NCI-H2081 treated with DMSO at 0.1 percent for 48 hours (cell line): ENCODE measurements around the gene ANKRD24.
"Not testable (repeated sequence)": the region's sequence is repeated elsewhere in the genome, so short reads cannot be mapped to it uniquely, and the experiment has no call there.

Experiments used
- DNase-seq: peaks from one replicate; lab custom pipeline; 2025; lab: John Stamatoyannopoulos, UW

Gene ANKRD24

DNA sequence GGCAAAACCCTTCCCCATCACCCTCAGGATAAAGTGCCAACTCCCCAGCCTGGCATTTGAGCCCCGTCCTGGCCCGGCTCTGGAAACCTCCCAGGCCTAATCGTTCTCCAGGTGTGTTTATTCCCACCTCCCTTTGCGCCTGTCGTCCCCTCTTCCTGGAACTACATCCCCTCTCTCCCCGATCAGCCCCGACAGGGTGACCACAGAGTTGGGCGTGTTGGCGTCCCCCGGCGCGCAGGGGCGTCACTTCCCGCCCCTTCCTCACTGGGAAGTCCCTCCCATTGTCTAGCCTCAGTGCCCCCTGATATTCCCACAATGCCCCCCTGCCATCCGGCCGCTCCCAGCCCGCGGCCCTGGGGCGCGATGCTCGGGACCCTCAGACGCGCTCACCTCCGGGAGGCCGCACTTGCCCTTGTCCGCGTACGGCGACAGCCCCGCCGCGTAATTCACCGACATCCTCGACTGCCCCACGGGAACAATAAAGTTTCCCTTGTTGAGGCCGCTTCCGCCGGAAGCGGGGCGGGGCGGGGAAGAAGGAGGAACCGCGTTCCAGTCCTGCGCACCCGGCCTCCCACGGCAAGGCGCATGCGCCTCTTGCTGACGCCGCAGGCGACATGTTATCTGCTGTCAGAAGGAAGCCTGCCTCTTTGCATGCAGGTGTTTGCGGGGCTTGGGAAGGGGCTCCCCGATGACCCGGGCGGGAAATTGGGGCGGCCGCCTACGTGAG is at the start of gene ANKRD24, which contains the start of gene SIRT6:
ANKRD24 (plus strand) TSS at position 606 of the 727 bp plus-strand sequence. CDS start 3,737 bp downstream, outside the sequence.
SIRT6 (minus strand) TSS at position 480 of the 727 bp plus-strand sequence; CDS start at position 456, 24 bp downstream.
- peak; percentile 76 for DNase-seq

DNA sequence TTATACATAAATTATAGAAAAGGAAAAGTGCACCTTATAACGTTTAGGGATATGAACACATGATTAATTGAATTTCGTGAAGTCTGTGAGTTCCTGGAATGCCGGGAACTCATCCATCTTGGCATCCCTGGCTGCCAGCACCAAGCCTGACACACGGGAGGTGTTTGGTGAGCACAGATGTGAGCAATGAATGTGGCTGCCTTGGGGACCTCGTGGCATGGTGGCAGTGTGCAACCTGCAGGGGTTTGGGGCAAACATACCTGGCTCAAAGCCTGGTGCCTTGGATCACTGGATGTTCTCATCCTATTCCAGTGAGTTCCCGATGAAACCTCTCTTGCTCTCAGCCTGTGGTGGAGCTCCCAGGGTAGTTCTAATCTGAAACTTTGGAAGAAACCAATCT is 48.1 kb upstream of the ANKRD24 start:
- no peak for DNase-seq

DNA sequence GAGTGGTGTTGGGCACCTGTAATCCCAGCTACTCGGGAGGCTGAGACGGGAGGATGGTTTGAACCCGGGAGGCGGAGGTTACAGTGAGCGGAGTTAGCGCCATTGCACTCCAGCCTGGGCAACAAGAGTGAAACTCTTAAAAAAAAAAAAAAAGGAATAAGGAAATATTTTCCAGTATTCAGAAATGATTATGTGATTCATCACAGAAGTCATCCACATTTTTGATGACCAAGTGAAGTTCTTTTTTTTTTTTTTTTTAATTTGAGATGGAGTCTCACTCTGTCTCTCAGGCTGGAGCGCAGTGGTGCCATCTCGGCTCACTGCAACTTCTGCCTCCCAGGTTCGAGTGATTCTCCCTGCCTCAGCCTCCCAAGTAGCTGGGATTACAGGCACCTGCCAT is 47.1 kb upstream of the ANKRD24 start:
- DNase-seq = not testable (repeated sequence)

DNA sequence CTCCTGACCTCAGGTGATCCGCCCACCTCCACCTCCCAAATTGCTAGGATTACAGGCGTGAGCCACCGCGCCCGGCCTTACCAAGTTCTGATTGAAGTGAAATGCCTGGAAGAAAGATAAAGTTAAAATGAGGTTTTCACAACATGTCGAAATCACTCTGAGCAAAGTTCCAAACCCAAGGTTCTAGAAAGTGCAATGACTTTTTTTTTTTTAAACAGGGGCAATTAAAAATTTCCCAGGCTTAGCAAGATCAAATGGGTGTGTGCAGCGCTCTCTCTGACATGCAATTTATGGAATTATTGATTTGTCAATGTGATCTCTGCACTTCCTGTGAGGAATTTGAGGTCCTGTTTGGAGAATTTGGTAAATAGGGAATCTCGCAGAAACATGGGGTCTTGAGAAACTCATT is 45.8 kb upstream of the ANKRD24 start:
- no peak for DNase-seq

DNA sequence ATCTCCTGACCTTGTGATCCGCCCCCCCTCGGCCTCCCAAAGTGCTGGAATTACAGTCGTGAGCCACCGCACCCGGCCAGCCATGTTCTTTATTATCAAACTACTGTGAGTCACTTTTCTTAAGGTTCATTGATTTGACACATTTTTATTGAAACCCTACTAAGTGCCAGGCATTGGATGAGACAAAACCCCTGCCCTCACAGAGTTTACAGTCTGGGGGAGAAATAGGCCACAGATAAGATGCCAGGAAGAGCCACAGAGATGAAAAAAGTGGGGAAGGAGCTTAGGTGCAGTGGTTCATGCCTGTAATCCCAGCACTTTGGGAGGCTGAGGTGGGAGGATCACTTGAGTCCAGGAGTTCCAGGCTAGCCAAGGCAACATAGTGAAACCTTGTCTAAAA is 44.0 kb upstream of the ANKRD24 start:
- DNase-seq = no peak

DNA sequence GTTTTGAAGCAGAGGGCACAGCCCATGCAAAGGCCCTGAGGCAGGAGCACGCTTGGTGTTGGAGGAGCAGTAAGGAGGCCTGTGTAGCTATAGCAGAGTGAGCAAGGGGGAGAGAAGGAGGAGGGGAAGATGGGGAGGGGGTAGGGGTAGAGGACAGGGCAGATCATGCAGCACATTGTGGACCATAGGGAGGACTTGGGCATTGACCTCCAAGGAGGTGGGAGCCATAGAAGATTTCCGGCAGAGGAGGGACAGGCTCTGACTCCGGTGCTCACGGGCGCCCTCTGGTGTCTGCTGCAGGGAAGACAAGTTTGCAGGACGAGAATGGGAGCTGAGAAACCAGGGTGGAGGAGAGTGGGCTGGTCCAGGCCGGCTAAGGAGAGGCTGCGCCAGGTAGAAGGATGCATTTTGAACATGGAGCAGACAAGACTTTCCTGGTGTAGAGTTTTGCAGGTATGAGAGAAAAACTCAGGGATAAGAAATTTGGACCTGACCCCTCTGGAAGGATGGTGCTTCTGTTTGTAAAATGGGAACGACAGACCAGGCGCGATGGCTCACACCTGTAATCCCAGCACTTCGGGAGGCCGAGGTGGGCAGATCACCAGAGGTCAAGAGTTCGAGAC is 42.8 kb upstream of the ANKRD24 start:
- no peak for DNase-seq

DNA sequence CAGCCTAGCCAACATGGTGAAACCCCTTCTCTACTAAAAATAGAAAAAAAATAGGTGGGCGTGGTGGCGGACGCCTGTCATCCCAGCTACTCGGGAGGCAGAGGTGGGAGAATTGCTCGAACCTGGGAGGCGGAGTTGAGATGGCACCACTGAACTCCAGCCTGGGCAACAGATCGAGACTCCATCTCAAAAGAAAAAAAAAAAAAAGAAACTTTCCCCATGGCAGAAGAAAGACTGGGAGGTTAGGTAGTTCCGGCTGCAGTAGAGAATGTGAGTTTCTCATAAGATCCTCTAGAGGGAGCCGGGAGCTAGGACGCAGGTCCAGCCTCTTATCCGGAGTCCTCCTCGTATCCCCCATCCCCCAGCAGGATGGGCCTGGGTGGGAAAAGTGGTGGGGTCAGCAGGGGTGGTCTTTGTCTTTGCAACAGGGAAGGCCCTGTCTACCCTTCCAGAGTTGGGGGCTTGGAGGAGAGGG is 42.2 kb upstream of the ANKRD24 start:
- peak; percentile 10 for DNase-seq

DNA sequence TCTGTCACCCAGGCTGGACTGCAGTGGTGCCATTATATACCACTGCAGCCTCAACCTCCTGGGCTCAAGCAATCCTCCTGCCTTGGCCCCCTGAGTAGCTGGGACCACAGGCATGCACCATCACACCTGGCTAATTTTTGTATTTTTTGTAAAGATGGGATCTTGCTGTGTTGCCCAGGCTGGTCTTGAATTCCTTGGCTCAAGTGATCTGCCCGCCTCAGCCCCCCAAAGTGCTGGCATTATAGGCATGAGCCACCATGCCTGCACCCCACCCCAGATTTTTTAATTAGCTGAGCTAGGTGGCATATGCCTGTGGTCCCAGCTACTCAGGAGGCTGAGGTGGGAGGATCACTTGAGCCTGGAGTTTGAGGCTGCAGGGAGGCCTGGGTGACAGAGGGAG is 39.6 kb upstream of the ANKRD24 start:
- DNase-seq = not testable (repeated sequence)

DNA sequence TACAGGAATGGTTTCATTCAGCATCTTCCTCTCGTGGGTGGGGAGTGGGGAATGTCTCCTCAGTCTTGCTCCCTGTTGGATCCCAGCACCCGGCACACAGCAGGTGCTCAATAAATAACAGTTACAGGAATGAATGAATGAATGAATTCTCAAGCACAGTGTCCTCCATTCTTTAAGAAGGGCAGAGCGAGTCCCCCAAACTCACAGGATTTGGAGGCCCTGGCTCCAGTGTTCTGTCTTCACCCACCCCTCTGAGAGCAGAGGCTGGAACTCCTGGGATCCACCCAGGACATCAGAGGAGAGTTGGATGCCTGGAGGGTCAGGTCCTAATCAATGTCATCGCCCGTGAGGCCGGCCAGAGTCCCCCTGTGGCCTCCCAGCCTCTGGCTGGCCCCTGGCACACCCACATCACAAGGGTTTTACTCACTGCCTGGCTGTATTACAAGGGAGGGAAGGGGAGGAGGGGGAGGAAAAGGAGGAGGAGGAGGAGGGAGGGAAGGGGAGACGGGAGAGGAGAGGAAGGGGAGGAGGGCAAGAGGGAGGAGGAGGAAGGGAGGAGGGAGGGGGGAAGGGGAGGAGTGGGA is 37.7 kb upstream of the ANKRD24 start:
- no peak for DNase-seq

DNA sequence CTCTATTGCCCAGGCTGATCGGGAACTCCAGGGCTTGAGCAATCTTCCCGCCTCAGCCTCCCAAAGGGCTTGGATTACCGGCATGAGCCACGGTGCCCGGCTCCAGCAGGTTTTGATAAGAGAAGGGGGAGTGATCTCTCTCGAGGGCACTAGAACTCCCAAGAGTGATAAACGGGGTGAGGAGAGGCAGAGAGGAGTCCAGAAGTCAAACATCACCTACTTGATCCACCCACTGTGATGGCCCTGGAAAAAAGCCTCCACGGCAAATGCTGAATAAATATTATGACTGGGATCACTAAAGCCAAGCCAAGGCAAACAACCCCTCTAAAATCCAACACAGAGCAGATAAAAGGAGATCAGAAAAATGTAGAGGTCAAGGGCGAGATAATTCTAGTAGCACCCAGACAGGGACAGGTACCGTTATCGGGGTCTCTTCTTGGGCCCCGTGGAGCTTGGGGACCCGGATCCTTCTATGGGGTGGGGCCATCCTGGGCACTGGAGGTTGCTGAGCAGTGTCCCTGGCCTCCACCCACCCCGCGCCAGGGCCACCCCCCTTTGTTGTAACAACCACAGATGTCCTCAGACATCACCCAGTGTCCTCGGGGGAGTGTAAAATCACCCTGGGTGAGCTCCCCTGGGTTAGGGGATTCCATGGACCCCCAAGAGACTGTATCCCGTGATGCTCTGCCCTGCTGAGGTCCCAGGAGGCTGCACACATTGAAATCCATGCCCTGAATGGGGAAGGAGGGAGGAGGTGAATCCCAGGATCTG is 32.8 kb upstream of the ANKRD24 start:
- DNase-seq = no peak

DNA sequence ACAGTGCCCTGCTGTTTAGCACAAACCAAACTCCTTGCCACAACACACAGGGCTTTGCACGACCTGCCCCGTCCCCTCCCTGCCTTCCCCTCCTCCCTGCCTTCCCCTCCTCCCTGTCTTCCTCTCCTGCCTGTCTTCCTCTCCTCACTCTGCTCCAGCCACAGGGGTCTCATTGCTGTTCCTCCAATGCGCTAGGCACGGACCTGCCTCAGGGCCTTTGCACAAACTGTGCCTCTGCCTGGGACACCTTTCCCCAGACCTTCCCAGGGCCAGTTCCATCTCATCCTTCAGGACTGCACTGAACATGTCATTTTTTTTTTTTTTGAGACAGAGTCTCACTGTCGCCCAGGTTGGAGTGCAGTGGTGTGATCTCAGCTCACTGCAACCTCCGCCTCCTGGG is 30.9 kb upstream of the ANKRD24 start:
- no peak for DNase-seq

DNA sequence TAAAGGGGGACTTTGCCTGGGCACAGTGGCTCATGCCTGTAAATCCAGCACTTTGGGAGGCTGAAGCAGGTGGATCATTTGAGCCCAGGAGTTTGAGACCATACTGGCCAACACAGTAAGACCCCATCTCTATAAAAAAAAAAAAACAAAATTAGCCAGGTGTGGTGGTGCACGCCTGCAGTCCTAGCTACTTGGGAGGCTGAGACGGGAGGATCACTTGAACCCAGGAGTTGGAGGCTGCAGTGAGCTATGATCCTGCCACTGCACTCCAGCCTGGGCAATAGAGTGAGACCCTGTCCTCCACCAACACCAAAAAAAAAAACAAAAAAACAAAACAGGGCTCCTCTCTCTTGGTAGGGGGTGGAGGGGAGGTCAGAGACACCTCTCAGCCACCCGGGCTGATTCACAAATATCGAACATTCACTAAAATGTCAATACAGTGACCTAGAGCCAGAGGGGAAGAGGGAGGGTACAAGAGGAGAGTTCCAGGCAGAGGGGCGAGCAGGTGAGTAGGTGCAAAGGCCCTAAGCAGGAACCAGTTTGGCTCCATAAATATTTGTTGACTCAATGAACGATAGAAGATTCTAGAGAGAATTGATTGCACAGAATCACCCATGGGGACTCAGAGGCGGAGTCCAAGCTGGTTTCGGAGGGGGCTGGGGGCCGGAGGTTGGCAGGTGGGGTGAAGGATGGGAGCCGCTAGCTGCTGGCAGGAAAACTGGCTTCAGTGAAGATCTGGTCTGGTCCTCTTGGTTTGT is 30.1 kb upstream of the ANKRD24 start:
- DNase-seq = no peak

DNA sequence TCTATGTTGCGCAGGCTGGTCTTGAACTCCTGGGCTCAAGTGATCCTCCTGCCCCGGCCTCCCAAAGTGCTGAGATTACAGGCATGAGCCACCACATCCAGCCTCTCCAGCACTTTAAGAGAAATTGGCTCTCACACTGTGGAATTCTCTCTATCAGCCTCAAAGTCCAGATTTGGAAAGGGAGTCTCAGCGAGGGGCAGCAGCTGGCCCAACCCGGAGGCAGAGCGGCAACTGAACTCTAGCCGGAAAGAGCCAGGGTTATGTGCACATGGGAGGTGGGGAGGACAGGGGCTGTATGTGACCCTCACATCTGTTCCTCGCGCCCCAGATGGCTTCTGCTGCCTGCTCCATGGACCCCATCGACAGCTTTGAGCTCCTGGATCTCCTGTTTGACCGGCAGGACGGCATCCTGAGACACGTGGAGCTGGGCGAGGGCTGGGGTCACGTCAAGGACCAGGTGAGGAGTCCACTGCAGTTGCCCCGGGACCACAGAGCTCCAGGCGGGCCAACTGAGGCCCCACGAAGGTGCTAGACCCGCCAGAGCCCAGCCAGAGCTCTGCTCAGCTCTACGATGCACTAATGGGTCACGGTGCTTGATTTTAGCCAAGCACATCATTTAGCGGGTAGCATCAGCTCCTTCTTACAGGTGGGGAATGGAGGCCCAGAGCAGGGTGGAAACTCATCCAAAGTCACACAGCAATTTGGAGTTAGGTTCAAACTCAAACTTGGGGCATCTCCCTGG is 27.7 kb upstream of the ANKRD24 start:
- no peak for DNase-seq

DNA sequence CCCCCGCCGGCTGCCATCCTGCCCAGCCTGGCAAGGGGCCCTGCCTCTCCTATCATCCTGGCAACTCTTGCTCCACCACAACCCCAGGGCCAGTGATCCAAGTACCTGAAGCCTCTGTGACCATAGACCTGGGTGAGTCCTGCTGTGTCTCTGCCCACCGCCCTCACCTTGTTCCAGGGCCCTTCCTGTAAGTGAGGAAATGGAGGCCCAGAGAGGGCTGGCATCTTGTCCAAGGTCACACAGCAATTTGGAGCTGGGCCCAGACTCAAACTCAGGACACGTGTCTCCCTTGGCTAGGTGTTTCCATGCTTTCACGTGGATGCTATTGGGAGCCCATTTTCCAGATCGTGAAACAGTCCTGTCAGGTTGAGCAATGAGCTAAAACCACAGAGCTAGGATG is 25.3 kb upstream of the ANKRD24 start:
- no peak for DNase-seq

DNA sequence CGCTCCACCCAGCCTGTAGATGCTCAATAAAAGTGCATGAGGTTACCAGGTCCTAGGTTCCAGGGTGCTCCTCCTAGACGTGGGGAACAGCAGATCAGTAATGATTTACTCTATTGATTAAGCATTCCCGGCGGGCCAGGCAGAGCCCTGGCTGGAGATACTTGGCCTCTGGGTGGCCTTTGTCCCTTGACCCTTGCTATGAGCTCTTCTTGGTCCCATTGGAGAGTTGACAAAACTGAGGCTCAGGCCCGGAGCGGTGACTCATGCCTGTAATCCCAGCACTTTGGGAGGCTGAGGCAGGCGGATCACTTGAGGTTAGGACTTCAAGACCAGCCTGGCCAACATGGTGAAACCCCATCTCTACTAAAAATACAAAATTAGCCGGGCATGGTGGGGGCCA is 24.5 kb upstream of the ANKRD24 start:
- not testable (repeated sequence) for DNase-seq

DNA sequence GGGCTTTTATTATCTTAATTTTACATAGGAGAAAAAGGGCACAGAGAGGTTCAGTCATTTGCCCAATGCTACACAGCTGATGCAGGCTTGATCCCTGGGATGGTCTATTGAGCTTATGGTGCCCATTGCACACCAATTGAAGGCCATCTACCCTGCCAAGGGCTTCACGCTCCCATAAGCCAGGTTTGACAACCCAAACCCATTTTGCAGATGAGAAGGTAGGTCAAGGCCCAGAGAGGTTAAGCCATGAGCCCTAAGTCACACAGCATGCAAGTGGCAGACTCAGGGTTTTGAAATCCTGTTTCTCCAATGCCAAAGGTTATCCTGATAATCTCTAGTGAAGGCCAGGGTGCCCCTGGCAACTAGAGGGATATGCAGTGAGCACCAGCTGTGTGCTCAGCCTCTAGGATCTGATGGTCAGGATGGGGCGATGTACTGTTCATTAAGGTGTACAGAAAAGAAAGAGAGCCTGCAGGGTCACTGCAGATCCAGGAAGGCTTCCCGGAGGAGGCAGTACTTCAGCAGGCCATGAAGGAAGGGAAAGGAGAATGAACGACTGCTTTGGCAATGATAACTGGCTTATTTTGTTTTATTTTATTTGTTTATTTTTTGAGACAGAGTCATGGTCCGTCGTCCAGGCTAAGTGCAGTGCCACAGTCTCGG is 20.9 kb upstream of the ANKRD24 start:
- DNase-seq = no peak

DNA sequence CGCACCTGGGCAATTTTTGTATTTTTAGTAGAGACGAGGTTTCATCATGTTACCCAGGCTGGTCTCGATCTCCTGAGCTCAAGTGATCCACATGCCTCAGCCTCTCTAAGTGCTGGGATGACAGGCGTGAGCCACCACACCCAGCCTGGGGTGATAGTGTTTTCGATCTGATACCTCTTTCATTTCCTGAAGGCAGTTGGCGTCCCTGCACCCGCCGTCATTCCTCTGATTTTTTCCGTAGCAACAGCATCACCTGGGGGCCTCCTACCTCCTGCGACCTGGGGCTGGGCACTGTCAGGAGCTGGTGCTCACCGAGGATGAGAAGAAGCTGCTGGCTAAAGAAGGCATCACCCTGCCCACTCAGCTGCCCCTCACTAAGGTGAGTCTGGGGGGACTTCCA is 18.2 kb upstream of the ANKRD24 start:
- DNase-seq = no peak

DNA sequence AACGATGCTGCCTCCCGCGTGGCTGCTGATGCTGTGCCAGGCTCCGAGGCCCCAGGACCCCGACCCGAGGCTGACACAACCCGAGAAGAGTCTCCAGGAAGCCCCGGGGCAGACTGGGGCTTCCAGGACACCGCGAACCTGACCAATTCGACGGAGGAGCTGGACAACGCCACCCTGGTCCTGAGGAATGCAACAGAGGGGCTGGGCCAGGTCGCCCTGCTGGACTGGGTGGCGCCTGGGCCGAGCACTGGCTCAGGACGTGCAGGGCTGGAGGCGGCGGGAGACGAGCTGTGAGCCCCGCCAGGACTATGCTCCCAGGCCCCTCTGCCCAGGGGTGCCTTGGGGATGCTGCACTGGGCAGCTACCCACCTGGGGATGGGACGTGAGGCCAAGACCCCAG is 10.8 kb upstream of the ANKRD24 start:
- no peak for DNase-seq

DNA sequence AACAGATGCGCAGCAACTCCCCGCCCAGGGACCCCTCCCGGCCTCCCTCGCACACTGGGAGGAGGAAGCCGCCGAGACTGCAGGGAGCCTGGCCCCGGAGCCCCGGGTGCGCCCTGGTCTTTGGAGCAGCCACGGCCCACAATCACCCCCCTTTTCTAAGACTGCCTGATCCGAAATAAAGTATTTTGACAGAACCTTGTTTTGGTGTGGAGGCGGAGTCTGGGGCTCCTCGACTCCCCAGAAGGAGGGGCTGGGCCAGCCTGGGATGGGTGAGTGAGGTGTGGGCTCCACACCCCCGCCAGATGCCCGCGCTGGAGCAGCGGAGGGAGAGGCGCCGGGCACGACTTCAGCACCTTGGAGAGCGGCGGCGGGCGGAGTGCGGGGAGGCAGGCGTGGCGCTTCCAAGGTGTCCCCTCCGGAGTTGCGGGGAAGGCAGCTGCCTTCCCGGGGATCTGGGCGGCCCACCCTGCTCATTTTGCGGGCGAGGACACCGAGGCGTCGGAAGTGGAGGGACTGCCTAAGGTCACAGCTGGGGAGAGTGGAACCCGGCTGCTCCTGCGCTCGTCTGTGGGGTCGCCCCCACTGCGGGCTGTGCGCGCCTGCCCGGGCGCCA is 9.5 kb upstream of the ANKRD24 start:
- DNase-seq = no peak
